Breast epithelium (tissue), 4 donors: Measurements from ENCODE around the gene RDX. TPM values are rescaled to one million over a fixed set of nuclear protein-coding genes. Genes with fewer than 3 reads are reported as not detected.

Source experiments
- DNase-seq, 2 donors: peaks; one replicate each; pipeline ENCODE4 v3.0.0-alpha.2; 2019; ENCODE audit warnings: low spot score in 2 of 2
- H3K27ac ChIP-seq, 2 donors: fragments of 200-600 bp; sonication (generic) in 1 of 2; one replicate each; pipeline ENCODE4 v1.5.1; 2016 to 2019; ENCODE audit warnings: mild to moderate bottlenecking in 1 of 2
- H3K27me3 ChIP-seq, 2 donors: fragments of 200-600 bp; sonication (generic) in 1 of 2; one replicate each; pipeline versions ENCODE4 v1.5.1 to v1.6.0; 2017 to 2019; ENCODE audit warnings: control low read depth in 1 of 2, mild to moderate bottlenecking in 1 of 2
- H3K36me3 ChIP-seq: fragments of 200-600 bp; one replicate; pipeline ENCODE4 v1.5.1; 2019
- H3K4me1 ChIP-seq, 2 donors: fragments of 200-600 bp; sonication (generic); one replicate each; pipeline ENCODE4 v1.5.1; 2016 to 2019; ENCODE audit warnings: control low read depth in 1 of 2
- H3K4me3 ChIP-seq, 3 donors: fragments of 200-600 bp; sonication (generic); 1 replicate in 2 of 3; 2 replicates in 1 of 3; pipeline ENCODE4 v1.5.1; 2016 to 2019; ENCODE audit warnings: mild to moderate bottlenecking in 3 of 3, moderate library complexity in 2 of 3
- H3K9me3 ChIP-seq, 2 donors: fragments of 200-600 bp; sonication (generic) in 1 of 2; one replicate each; pipeline ENCODE4 v1.5.1; 2016 to 2019; ENCODE audit warnings: control low read depth in 1 of 2
- CTCF ChIP-seq, 3 donors: fragments of 450-650 bp; IDR thresholded peaks; one replicate each; pipeline ENCODE4 v1.5.1; 2016 to 2017; ENCODE audit warnings: antibody characterized with exemption in 3 of 3, mild to moderate bottlenecking in 3 of 3, moderate library complexity in 3 of 3
- POLR2A ChIP-seq: fragments of 450-650 bp; IDR thresholded peaks from one replicate; pipeline ENCODE4 v1.6.1; 2016; ENCODE audit warnings: antibody characterized with exemption, mild to moderate bottlenecking, moderate library complexity
- POLR2AphosphoS5 ChIP-seq, 3 donors: sonication (generic); formaldehyde crosslinking; IDR thresholded peaks; one replicate each; pipeline ENCODE4 v1.6.1; 2017; ENCODE audit warnings: antibody characterized with exemption in 3 of 3
- intact Hi-C: fragments of 100-400 bp; cut with DNase I; formaldehyde crosslinking; loops from one replicate; pipeline ENCODE4 v1.15.1; 2023; ENCODE audit warnings: low total_unique reads
- total RNA-seq, 3 donors: library from RNA; depleted of rRNA; stranded (reverse); fragments of >200 nt; gene quantifications; one replicate each; pipeline ENCODE4 v1.1.0, GENCODE V29; 2016

RDX gene
- total RNA-seq, 3 donors from 2014 or later: 53.4 to 88.7 (median 53.7) TPM

DNA sequence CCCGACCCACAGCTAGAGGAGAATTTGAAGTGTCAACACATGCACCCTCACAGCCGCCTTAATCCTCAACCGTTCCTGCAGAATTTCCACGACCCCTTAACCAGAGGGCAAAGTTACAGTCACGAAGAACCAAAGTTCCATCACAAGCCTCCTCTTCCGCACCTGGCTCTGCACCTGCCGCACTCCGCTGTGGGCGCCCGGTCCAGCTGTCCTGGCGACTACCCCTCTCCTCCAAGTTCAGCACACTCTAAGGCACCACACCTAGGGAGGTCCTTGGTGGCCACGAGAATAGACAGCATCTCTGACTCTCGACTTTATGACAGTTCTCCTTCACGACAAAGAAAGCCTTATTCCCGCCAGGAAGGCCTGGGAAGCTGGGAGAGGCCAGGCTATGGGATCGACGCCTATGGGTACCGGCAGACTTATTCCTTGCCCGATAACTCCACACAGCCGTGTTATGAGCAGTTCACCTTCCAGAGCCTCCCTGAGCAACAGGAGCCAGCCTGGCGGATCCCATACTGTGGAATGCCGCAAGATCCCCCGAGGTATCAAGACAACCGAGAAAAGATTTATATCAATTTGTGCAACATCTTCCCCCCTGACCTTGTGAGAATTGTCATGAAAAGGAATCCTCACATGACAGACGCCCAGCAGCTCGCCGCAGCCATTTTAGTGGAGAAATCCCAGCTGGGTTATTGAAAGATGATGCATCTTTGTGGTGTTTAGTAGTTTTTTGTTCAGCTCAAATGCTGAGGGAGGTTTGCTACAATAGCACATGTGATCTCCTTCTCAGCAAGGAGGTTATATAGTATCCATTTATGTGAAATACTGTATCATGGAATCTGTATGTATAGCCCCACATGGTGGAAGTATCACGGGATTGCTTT, 131.1 kb downstream of the RDX start:
- no peak for DNase-seq
- no peak overlapping the region for H3K27ac ChIP-seq
- no peak overlapping the region for H3K4me3 ChIP-seq
- intact Hi-C loops: no loop called here
- H3K4me1 ChIP-seq: no peaks in the 10 kb centered on the region
- no peaks in the 10 kb centered on the region for H3K36me3 ChIP-seq
- TF ChIP-seq POLR2AphosphoS5 (IDR thresholded peaks at IDR 0.05) (no peak), POLR2A (no peak), CTCF (IDR thresholded peaks at IDR 0.05) (no peak)
- H3K27me3 ChIP-seq: no peaks in the 10 kb centered on the region
- no peaks in the 10 kb centered on the region for H3K9me3 ChIP-seq

GRCh38 chr11:110162216-110162615, 134.2 kb downstream of the RDX start:
- Histone ChIP-seq H3K36me3 (peaks cover 4% of the 10 kb centered on the region), H3K27ac (no peak overlapping the region), H3K4me3 (no peak overlapping the region), H3K27me3 (no peaks in the 10 kb centered on the region), H3K4me1 (no peaks in the 10 kb centered on the region), H3K9me3 (no peaks in the 10 kb centered on the region)
- TF ChIP-seq POLR2A: no peak
- no peak for TF ChIP-seq POLR2AphosphoS5 (IDR thresholded peaks at IDR 0.05)
- no peak for TF ChIP-seq CTCF (IDR thresholded peaks at IDR 0.05)
- no peak for DNase-seq
- intact Hi-C loops: no loop called here

- Histone ChIP-seq H3K36me3 (peaks cover 4% of the 10 kb centered on the region), H3K27ac (no peak overlapping the region), H3K4me3 (no peak overlapping the region), H3K27me3 (no peaks in the 10 kb centered on the region), H3K9me3 (no peaks in the 10 kb centered on the region), H3K4me1 (no peaks in the 10 kb centered on the region)
- intact Hi-C loops: no loop called here
- no peak for TF ChIP-seq CTCF (IDR thresholded peaks at IDR 0.05)
- TF ChIP-seq POLR2A: no peak
- TF ChIP-seq POLR2AphosphoS5 (IDR thresholded peaks at IDR 0.05): no peak
- no peak for DNase-seq
These were observed 135.4 kb downstream of the RDX start for GRCh38 chr11:110161061-110161460.

GRCh38 chr11:110160437-110160836, 136.0 kb downstream of the RDX start:
- H3K4me1 ChIP-seq: no peaks in the 10 kb centered on the region
- H3K27me3 ChIP-seq: no peaks in the 10 kb centered on the region
- H3K4me3 ChIP-seq: no peak overlapping the region
- H3K36me3 ChIP-seq: peaks cover 4% of the 10 kb centered on the region
- intact Hi-C loops: no loop called here
- no peak overlapping the region for H3K27ac ChIP-seq
- DNase-seq: no peak
- H3K9me3 ChIP-seq: no peaks in the 10 kb centered on the region
- TF ChIP-seq POLR2AphosphoS5 (IDR thresholded peaks at IDR 0.05): no peak
- no peak for TF ChIP-seq CTCF (IDR thresholded peaks at IDR 0.05)
- no peak for TF ChIP-seq POLR2A

DNA sequence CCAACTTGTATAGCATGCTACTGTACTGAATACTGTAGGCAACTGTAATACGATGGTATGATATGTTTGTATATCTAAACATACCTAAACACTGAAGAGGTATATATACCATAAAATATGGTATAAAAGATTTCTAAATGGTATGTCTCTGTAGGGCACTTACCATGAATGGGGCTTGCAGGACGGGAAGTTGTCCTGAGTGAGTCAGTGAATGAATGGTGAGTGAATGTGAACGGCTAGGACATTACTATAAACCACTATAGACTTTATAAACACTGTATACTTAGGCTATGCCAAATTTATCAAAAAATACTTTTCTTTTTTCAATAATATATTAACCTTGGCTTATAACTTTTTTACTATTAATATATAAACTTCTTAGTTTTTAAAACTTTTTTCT, 136.4 kb downstream of the RDX start:
- H3K27ac ChIP-seq: no peak overlapping the region
- H3K9me3 ChIP-seq: no peaks in the 10 kb centered on the region
- no peaks in the 10 kb centered on the region for H3K4me1 ChIP-seq
- intact Hi-C loops: no loop called here
- H3K36me3 ChIP-seq: peaks cover 4% of the 10 kb centered on the region
- TF ChIP-seq POLR2A (no peak), CTCF (IDR thresholded peaks at IDR 0.05) (no peak), POLR2AphosphoS5 (IDR thresholded peaks at IDR 0.05) (no peak)
- no peak for DNase-seq
- H3K27me3 ChIP-seq: no peaks in the 10 kb centered on the region
- no peak overlapping the region for H3K4me3 ChIP-seq
